HG03460 (cell line): ENCODE measurements around the gene KCTD17.

Experiments used
- ATAC-seq: cut with Tn5 transposase; IDR thresholded peaks from one replicate; pipeline ENCODE4 v1.9.1; 2021; ENCODE audit not compliant: unreplicated experiment

Gene KCTD17

GRCh38 chr22:37075822-37076433, 24.4 kb downstream of the KCTD17 start:
- no peak for ATAC-seq

- no peak for ATAC-seq
Observed at GRCh38 chr22:37077802-37078448, 26.4 kb downstream of the KCTD17 start.

GRCh38 chr22:37079158-37079557, 27.6 kb downstream of the KCTD17 start:
- no peak for ATAC-seq

GRCh38 chr22:37079668-37080171, 28.2 kb downstream of the KCTD17 start:
- ATAC-seq = no peak

- no peak for ATAC-seq
Observed at GRCh38 chr22:37080438-37080837, 28.9 kb downstream of the KCTD17 start.

GRCh38 chr22:37080838-37081237, 29.3 kb downstream of the KCTD17 start:
- ATAC-seq = no peak

- no peak for ATAC-seq
Observed at GRCh38 chr22:37082251-37082873, 30.8 kb downstream of the KCTD17 start.

GRCh38 chr22:37083914-37084313, 32.4 kb downstream of the KCTD17 start:
- no peak for ATAC-seq

- no peak for ATAC-seq
Observed at GRCh38 chr22:37084385-37084784, 32.8 kb downstream of the KCTD17 start.

- ATAC-seq = no peak
Observed at GRCh38 chr22:37086184-37086583, 34.6 kb downstream of the KCTD17 start.

GRCh38 chr22:37088108-37088605, 36.6 kb downstream of the KCTD17 start:
- ATAC-seq = no peak

GRCh38 chr22:37088750-37089408, 37.3 kb downstream of the KCTD17 start:
- no peak for ATAC-seq

GRCh38 chr22:37089434-37089833, 37.9 kb downstream of the KCTD17 start:
- ATAC-seq = no peak

GRCh38 chr22:37090920-37091695, 39.6 kb downstream of the KCTD17 start:
- no peak for ATAC-seq

GRCh38 chr22:37091994-37092393, 40.5 kb downstream of the KCTD17 start:
- ATAC-seq = no peak

GRCh38 chr22:37092997-37093396, 41.5 kb downstream of the KCTD17 start:
- no peak for ATAC-seq

GRCh38 chr22:37094239-37094638, 42.7 kb downstream of the KCTD17 start:
- no peak for ATAC-seq

- no peak for ATAC-seq
Observed at GRCh38 chr22:37095113-37095512, 43.6 kb downstream of the KCTD17 start.

GRCh38 chr22:37097346-37097745, 45.8 kb downstream of the KCTD17 start:
- no peak for ATAC-seq

- ATAC-seq = no peak
Observed at GRCh38 chr22:37098976-37099591, 47.5 kb downstream of the KCTD17 start.
